T-helper 2 cell (primary cell): ENCODE data around the gene CELSR2.
"Not testable (repeated sequence)": the region's sequence is repeated elsewhere in the genome, so short reads cannot be mapped to it uniquely, and the experiment has no call there.

Source experiments
- DNase-seq, 5 experiments: peaks; one replicate each; pipeline versions ENCODE4 v3.0.0 to v3.0.0-alpha.2; 2012 to 2022
- total RNA-seq, 2 donors: gene quantifications; one replicate each; lab custom pipeline; 2026; lab: John Stamatoyannopoulos, UW

Gene CELSR2
- 7.7 to 8.7 reads per million in 2 donors for total RNA-seq

GRCh38 chr1:109248797-109249629 lies at the start of gene CELSR2:
TSS of gene CELSR2 (plus strand) at chr1:109249539. CDS start at chr1:109250080, 541 bp downstream.
- DNase-seq, result peak; percentile 32 to 85 (median 50)

DNA sequence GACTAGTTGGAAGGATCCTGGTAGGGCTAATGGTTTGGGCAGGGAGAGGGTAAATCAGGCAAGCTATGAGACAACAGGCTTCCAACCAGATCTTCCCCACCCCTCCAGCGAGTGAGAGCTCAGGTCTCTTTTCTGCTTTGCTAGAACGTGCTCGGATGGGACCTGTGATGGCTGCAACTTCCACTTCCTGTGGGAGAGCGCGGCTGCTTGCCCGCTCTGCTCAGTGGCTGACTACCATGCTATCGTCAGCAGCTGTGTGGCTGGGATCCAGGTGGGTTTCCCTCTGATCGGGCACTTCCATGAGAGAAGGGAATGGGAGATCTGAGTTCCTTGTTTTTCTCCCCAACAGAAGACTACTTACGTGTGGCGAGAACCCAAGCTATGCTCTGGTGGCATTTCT lies 49.6 kb upstream of the CELSR2 start:
- peak in 1 of 5 experiments; percentile 42 for DNase-seq

DNA sequence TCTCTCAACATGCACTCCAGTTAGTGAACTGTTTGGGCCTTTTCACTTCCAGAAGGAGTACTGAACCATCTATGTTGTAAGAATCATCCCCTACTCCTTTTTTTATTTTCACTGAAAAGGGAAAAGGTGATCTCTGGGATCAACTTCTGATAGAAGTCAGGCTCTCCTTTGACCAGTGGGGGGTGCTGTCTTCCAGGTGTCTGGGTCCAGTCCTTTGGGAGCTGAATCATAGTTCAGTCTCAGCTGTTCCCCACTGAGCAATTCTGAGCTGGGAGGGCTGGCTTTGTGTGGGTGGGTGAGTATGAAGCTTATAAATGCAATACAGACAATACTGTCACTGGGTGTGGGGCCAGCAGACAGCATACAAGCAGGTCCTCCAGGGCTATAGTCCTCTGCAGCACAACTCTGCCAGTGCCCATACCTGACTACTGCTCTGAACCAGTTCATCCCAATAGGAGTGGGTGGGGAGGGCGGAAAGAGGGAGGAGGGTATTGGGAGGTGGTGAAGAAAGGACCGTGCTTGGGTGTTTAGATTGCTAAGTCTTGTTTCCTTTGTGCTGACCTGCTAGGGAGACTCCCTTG lies 48.1 kb upstream of the CELSR2 start:
- DNase-seq, result peak in 2 of 5 experiments; percentile 42 to 62

DNA sequence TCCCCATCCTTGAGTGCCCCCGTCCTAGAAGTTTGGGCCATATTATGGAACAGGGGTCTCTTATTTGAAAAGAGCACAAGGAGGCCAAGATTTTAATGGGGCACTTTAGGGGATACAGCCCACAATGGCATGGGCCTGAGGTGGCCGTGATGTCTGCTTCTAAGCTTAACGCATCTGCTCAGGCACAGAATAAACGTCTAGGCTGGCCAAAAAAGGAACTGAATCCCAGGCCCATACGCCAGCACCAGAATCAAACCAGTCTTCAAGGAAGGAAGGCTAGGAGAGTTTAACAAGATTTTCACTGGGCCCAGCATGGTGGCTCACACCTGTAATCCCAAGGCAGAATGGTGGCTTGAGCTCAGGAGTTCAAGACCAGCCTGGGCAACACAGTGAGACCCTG lies 44.9 kb upstream of the CELSR2 start:
- no peak for DNase-seq

DNA sequence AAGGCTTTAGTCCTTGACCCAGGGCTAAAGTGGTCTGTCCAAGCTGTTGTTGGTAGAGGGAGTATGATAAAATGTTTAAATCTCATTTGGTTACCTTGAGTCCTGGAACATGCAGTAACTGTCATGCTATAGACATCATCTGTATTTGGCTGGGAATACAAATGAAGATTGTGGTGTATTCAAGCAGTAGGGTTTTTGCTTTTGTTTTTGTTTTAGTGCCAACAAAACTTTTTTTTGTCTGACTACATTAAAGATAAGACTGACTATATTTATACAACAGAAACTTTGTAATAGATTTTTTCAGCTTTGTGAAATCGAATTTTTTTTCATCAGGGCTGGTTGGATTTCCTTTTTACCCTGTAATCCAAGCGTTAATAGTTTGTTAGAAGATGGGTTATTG lies 43.0 kb upstream of the CELSR2 start:
- no peak for DNase-seq

GRCh38 chr1:109207467-109208103 lies 41.8 kb upstream of the CELSR2 start:
- no peak for DNase-seq

GRCh38 chr1:109208394-109208793 lies 40.9 kb upstream of the CELSR2 start:
- DNase-seq, result no peak

DNA sequence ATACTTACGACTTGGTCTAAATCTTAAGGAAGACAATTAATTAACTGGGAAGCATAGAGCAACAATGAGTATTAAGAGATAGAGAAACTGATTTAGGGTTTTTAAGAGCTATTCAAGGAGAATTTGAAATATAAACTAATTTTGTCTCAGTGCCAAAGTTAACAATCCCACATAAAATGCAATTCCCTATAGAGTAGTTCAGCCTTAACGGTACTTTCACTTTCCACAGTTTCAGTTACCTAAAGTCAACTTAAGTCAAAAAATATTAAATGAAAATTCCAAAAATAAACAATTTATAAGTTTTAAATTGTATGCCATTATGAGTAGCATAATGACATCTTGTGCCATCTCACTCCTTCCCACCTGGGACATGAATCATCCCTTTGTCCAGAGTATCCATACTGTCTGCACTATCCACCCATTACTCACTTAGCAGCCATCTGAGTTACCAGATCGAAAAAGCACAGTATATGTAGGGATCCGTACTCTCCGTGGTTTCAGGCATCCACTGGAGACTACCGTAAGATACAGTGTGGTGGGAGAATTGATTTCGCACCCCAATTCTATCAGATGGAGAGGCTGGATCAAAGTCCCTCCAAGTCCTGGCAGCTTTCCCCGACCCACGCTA lies 40.4 kb upstream of the CELSR2 start:
- DNase-seq, result no peak

GRCh38 chr1:109210058-109210457 lies 39.3 kb upstream of the CELSR2 start:
- DNase-seq, result no peak

DNA sequence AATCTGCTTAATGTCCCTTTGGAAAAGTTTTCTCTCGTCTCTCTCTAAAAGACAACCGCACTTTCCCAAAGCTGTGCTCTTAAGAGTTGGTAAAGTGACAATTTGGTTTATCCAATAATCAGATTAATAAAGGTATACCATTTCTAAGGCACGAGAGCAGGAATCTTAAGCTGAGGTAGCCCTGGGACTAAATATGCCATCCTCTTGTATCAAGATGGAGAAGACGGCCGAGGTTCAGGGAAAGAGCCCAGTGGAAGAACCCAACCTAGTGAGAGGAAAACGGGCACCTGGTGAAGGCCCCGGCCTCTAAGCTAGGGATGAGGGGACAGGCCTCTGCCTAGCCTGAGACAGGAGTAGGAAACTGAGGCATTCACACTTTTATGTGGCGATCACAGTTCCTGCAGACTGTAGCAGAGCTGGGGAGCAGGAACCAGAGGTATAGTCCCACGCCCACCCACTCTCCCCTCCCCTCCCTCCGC lies 36.0 kb upstream of the CELSR2 start:
- no peak for DNase-seq

- peak; percentile 73 to 90 (median 80) for DNase-seq
These were observed 35.3 kb upstream of the CELSR2 start, which contains the start of gene SARS1 for GRCh38 chr1:109213824-109214693. TSS of gene SARS1 (plus strand) at chr1:109213918. CDS start at chr1:109213993, 75 bp downstream.

DNA sequence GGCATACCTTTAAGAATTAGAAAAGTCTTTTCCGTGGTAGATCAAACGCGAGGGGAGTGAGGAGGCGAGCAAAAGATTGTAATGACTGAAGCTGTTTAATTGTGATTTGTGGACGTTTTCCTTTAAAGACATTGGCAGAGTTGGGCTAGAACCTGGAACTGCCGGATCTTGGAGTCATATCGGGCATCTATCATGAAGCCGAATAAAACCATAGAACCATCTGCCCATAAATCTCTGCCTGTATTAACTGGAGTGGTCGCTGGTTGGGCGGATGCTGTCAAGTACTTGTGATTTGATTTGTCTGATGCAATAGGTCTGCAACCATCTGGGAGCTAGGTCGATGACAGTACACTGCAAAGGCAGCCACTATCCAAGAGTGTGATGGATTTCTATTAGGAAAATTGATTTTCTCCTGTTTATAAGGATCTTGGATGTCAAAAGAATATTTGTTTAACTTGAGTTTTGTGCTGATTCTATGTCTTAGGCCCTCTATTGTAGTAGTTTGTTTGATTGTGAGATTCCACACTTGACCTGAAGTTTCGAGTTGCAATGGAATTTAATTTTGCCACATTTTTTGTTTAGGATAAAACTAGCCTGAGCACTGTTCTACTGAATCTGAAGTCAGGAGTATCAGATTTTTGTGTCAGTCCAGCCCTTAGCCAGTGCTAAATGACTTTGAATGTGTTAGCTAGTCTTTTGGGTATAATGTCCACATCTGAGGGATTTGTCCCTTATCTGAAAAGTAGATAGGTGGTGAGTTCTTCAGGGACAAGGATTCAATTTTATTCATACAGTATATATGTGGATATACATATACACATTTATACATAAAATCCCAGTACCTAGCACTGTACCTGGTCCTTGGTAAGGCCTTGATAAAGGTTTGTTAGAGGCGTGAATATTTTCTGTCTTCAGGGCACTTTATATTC lies 34.4 kb upstream of the CELSR2 start:
- DNase-seq, result peak in 3 of 5 experiments; percentile 8 to 73 (median 17)

DNA sequence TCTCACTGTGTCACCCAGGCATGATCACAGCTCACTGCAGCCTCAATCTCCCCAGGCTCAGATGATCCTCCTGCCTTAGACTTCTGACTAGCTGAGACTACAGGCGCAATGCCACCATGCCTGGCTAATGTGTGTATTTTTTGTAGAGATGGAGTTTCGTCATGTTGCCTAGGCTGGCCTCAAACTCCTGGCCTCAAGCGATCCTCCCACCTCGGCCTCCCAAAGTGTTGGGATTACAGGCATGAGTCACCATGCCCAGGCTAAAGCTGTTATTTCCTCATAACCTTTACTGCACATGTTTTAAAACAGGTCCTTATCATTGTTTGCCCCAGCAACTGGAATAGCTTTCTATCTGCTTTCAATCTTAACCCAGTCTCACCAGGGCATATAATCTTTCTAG lies 32.7 kb upstream of the CELSR2 start:
- DNase-seq, result no peak

DNA sequence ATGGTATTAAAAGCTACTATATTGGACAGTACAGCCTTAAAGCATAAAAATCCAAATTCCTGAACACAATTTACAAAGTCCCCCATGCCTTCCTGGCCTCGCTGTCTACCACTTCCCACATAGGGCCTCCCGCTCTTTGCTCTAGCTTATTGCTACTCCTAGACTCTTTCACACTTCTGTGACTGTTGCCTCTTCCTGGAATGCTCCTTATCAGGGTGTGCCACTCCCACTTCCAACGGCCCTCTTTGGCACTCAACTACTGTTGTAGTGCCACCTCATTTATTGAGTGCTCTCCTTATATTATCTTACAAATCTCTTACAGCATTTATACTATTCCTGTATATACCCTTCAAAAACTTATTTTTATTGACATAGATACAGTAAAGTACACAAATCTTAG lies 30.8 kb upstream of the CELSR2 start:
- DNase-seq, result no peak

DNA sequence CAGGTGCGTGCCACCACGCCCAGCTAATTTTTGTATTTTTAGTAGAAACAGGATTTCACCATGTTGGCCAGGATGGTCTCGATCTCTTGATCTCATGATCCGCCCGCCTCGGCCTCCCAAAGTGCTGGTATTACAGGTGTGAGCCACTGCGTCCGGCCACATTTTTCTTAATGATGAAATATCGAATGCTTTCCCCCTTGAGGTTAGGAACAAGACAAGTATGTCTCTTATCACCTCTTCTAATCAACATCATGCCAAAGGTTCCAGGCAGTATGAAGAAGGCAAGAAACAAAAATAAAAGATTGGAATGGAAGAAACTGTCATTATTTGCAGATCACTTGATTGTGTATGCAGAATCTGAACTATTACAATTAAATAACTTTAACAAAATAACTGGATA lies 28.1 kb upstream of the CELSR2 start:
- not testable (repeated sequence) for DNase-seq

GRCh38 chr1:109225308-109225707 lies 24.0 kb upstream of the CELSR2 start:
- no peak for DNase-seq

- DNase-seq, result no peak
These were observed 23.5 kb upstream of the CELSR2 start for GRCh38 chr1:109225711-109226445.

DNA sequence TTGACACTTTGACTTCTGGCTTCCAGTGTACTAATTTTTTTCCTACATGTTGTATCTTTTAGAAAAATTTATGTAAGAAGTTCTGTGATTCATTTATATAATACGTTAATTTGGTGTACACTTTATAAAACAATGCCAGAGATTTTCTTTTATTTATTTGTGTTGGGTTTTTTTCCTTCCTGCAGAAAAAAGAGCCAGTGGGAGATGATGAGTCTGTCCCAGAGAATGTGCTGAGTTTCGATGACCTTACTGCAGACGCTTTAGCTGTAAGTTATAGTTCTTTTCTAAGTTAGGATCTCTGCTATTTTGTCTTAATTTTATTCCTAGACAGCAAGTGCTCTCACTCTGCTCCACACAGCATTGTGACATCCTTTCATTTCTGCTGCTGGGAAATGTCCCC lies 21.2 kb upstream of the CELSR2 start:
- no peak for DNase-seq

GRCh38 chr1:109229531-109230127 lies 19.7 kb upstream of the CELSR2 start:
- no peak for DNase-seq

- DNase-seq, result no peak
These were observed 18.3 kb upstream of the CELSR2 start for GRCh38 chr1:109231066-109231465.
